Stimulated activated CD8-positive, alpha-beta memory T cell treated with anti-CD3 and anti-CD28 coated beads, Interleukin-15, amount 100 ng/mL, for 24 hours (primary cell): Measurements from ENCODE around the gene DLGAP4.
"Not testable (repeated sequence)": the region's sequence is repeated elsewhere in the genome, so short reads cannot be mapped to it uniquely, and the experiment has no call there.

Experiments
- DNase-seq: peaks from one replicate; pipeline ENCODE4 v3.0.0-alpha.2; 2020; ENCODE audit warnings: low read depth

The DLGAP4 gene

GRCh38 chr20:36541227-36541767, 235.2 kb downstream of the DLGAP4 start, which contains the start of gene MYL9:
Gene MYL9, plus strand, starts transcription at chr20:36541519. Its CDS starts 3,366 bp downstream, at chr20:36544885.
- no peak for DNase-seq

GRCh38 chr20:36541768-36542488, 235.8 kb downstream of the DLGAP4 start:
- no peak for DNase-seq

GRCh38 chr20:36542516-36543183, 236.5 kb downstream of the DLGAP4 start:
- no peak for DNase-seq

- DNase-seq = no peak
Measured at GRCh38 chr20:36543184-36544133, 237.3 kb downstream of the DLGAP4 start.

- no peak for DNase-seq
Measured at GRCh38 chr20:36544134-36545018, 238.2 kb downstream of the DLGAP4 start.

GRCh38 chr20:36546111-36546736, 240.1 kb downstream of the DLGAP4 start:
- no peak for DNase-seq

- no peak for DNase-seq
Measured at GRCh38 chr20:36547186-36548005, 241.3 kb downstream of the DLGAP4 start.

GRCh38 chr20:36548006-36548315, 241.8 kb downstream of the DLGAP4 start:
- DNase-seq = no peak

GRCh38 chr20:36548704-36549627, 242.8 kb downstream of the DLGAP4 start:
- DNase-seq = no peak

- DNase-seq = no peak
Measured at GRCh38 chr20:36549628-36549941, 243.4 kb downstream of the DLGAP4 start.

GRCh38 chr20:36549942-36550789, 244.0 kb downstream of the DLGAP4 start:
- no peak for DNase-seq

GRCh38 chr20:36550790-36551299, 244.7 kb downstream of the DLGAP4 start:
- DNase-seq = no peak

- no peak for DNase-seq
Measured at GRCh38 chr20:36555248-36555647, 249.1 kb downstream of the DLGAP4 start.

GRCh38 chr20:36562724-36563123, 256.6 kb downstream of the DLGAP4 start:
- no peak for DNase-seq

- DNase-seq = no peak
Measured at GRCh38 chr20:36563374-36563773, 257.2 kb downstream of the DLGAP4 start.

GRCh38 chr20:36564078-36564725, 258.1 kb downstream of the DLGAP4 start:
- DNase-seq = not testable (repeated sequence)

- not testable (repeated sequence) for DNase-seq
Measured at GRCh38 chr20:36564726-36565121, 258.6 kb downstream of the DLGAP4 start.
